ENCODE data around the gene NLGN2. TPM values are rescaled to one million over a fixed set of nuclear protein-coding genes. Genes with fewer than 3 reads are reported as not detected.

NLGN2 gene
- total RNA-seq, 1 experiment from 2014 or later, result 70.2 TPM

- Histone ChIP-seq H3K79me2 (ENCODE audit: insufficient read depth, low read length) (no peaks in the 10 kb centered on the region), H2AK5ac (ENCODE audit: insufficient read length, low read length) (no peak overlapping the region), H3K23ac (ENCODE audit: insufficient read length, low read depth, low read length) (no peak overlapping the region), H3K4ac (ENCODE audit: low read depth, low read length) (no peak overlapping the region), H3K27me3 (ENCODE audit: insufficient read depth, low read length) (no peaks in the 10 kb centered on the region), H3K56ac (ENCODE audit: insufficient read length, low read depth, low read length) (no peak overlapping the region), H3K18ac (ENCODE audit: insufficient read length, low read depth, low read length) (no peak overlapping the region), H4K5ac (ENCODE audit: insufficient read length, low read depth, low read length) (no peak overlapping the region), H2BK20ac (ENCODE audit: low read depth, low read length, poor library complexity, severe bottlenecking) (no peak overlapping the region), H3K9ac (ENCODE audit: extremely low read depth, insufficient read length, low read length) (no peak overlapping the region), H2AFZ (ENCODE audit: low read length) (no peak overlapping the region), H3K23me2 (ENCODE audit: insufficient read length, low read depth, low read length, poor library complexity, severe bottlenecking) (no peaks in the 10 kb centered on the region), H4K20me1 (ENCODE audit: control insufficient read depth, insufficient read depth, insufficient read length) (no peaks in the 10 kb centered on the region), H2BK12ac (ENCODE audit: insufficient read length, low read depth, low read length) (no peak overlapping the region), H3K14ac (ENCODE audit: insufficient read depth, low read length) (no peak overlapping the region), H3K9me3 (ENCODE audit: control insufficient read depth, low read depth, low read length) (no peaks in the 10 kb centered on the region), H4K8ac (replicated peaks; ENCODE audit: insufficient read length, low read depth, low read length) (no peak overlapping the region), H3K27ac (ENCODE audit: insufficient read length, low read depth, low read length) (no peak overlapping the region), H3K4me1 (ENCODE audit: insufficient read depth, low read length) (peaks cover 1% of the 10 kb centered on the region; the same call in 1 of the 2 replicates), H3K4me2 (ENCODE audit: insufficient read depth, insufficient read length, low read length) (no peak overlapping the region), H2BK120ac (ENCODE audit: low read depth, low read length, poor library complexity, severe bottlenecking) (no peak overlapping the region), H2BK15ac (ENCODE audit: low read depth, low read length) (no peak overlapping the region), H3T11ph (ENCODE audit: low read length) (no peak overlapping the region), H3K79me1 (ENCODE audit: insufficient read depth, low read depth, low read length, poor library complexity, severe bottlenecking) (no peaks in the 10 kb centered on the region), H4K91ac (ENCODE audit: insufficient read length, low read depth, low read length) (no peak overlapping the region), H2BK5ac (ENCODE audit: insufficient read length, low read length) (no peak overlapping the region)
- no CpG with 5 or more reads among the region's 3 CpGs for WGBS (ENCODE audit: extremely low coverage, insufficient read length, low lambda C conversion rate)
- H3K4me3 Mint-ChIP-seq, result no peak overlapping the region
- peaks cover 3 to 5% of the 10 kb centered on the region in 2 experiments; a peak in 3 of 4 replicates for H3K4me1 Mint-ChIP-seq
- H3K27ac Mint-ChIP-seq, result no peak overlapping the region; a peak in 1 of 7 replicates
- no peak for TF ChIP-seq CTCF (conservative IDR thresholded peaks at IDR 0.05)
- no peaks in the 10 kb centered on the region for H3K9me3 Mint-ChIP-seq
- no peak for DNase-seq
- peaks cover 6% of the 10 kb centered on the region; the same call in 1 of the 2 replicates for H3K27me3 Mint-ChIP-seq (ENCODE audit: low read depth)
- H3K36me3 Mint-ChIP-seq (ENCODE audit: insufficient read depth in 1 of 3, low read depth in 3 of 3), result no peaks in the 10 kb centered on the region
These were observed 45.7 kb upstream of the NLGN2 start for GRCh38 chr17:7361906-7362305.
